Measurements from ENCODE around the gene SENP5. TPM values are rescaled to one million over a fixed set of nuclear protein-coding genes. Genes with fewer than 3 reads are reported as not detected.
A peak's percentile ranks its signal among the peaks of the same experiment; 100 is the strongest.

Gene SENP5
- total and polyA plus RNA-seq, 2 experiments from 2014 or later, result 16.8 to 37.9 TPM

- H3K27me3 ChIP-seq, result peaks cover 4% of the 10 kb centered on the region
- peaks cover 25% of the 10 kb centered on the region for H3K79me2 ChIP-seq
- H3K36me3 ChIP-seq (replicated peaks; ENCODE audit: insufficient read depth, low read depth), result no peaks in the 10 kb centered on the region
- no peak for TF ChIP-seq EZH2phosphoT487 (IDR thresholded peaks at IDR 0.05; ENCODE audit: low read depth, severe bottlenecking, unreplicated experiment)
- TF ChIP-seq, protein P1, sequence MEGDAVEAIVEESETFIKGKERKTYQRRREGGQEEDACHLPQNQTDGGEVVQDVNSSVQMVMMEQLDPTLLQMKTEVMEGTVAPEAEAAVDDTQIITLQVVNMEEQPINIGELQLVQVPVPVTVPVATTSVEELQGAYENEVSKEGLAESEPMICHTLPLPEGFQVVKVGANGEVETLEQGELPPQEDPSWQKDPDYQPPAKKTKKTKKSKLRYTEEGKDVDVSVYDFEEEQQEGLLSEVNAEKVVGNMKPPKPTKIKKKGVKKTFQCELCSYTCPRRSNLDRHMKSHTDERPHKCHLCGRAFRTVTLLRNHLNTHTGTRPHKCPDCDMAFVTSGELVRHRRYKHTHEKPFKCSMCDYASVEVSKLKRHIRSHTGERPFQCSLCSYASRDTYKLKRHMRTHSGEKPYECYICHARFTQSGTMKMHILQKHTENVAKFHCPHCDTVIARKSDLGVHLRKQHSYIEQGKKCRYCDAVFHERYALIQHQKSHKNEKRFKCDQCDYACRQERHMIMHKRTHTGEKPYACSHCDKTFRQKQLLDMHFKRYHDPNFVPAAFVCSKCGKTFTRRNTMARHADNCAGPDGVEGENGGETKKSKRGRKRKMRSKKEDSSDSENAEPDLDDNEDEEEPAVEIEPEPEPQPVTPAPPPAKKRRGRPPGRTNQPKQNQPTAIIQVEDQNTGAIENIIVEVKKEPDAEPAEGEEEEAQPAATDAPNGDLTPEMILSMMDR (IDR thresholded peaks at IDR 0.05; ENCODE audit: poor library complexity), result no peak
- no peak for TF ChIP-seq EZH2 (IDR thresholded peaks at IDR 0.05; ENCODE audit: borderline replicate concordance)
- H3K4me3 ChIP-seq, result no peak overlapping the region
- no peaks in the 10 kb centered on the region for H4K20me1 ChIP-seq (ENCODE audit: insufficient read depth, poor library complexity, severe bottlenecking)
- H3K4me1 ChIP-seq (ENCODE audit: insufficient read depth), result peaks cover 28% of the 10 kb centered on the region
- 94% methylated on average over 11 of the region's 11 CpGs for WGBS (ENCODE audit: low lambda C conversion rate, missing lambda C conversion rate)
- no peaks in the 10 kb centered on the region for H3K9me3 ChIP-seq (ENCODE audit: low read depth)
- H2AFZ ChIP-seq, result no peak overlapping the region
- no peak overlapping the region for H3K4me2 ChIP-seq
- H3K9me2 ChIP-seq (replicated peaks; ENCODE audit: insufficient read depth), result no peaks in the 10 kb centered on the region
- no peak overlapping the region for H3K27ac ChIP-seq
- no peak for DNase-seq (ENCODE audit: low spot score)
Measured at GRCh38 chr3:196965112-196965803, 97.5 kb downstream of the SENP5 start.

DNA sequence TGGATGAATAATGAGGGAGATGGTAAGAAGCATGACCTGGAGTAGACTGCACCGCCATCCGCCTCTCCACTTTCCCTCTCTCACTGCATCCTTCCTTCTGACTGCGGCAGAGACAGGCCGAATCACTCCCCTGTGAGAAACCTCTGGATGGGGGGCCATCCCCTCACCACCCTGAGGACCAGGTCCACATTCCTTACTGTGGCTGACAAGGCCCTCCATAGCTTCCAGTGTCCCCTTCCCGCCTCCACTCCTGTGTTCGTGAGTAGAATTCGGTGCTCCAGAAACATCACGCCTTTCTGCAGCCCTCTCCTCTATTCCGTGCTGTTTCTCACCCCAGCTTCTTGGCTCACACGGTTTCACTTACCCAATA lies 98.1 kb downstream of the SENP5 start:
- no peak for DNase-seq (ENCODE audit: low spot score)
- no peak overlapping the region for H2AFZ ChIP-seq
- peaks cover 28% of the 10 kb centered on the region for H3K4me1 ChIP-seq (ENCODE audit: insufficient read depth)
- no peaks in the 10 kb centered on the region for H3K9me3 ChIP-seq (ENCODE audit: low read depth)
- H3K27me3 ChIP-seq, result peaks cover 4% of the 10 kb centered on the region
- WGBS (ENCODE audit: low lambda C conversion rate, missing lambda C conversion rate), result 93% methylated on average over 10 of the region's 10 CpGs
- no peaks in the 10 kb centered on the region for H3K9me2 ChIP-seq (replicated peaks; ENCODE audit: insufficient read depth)
- H4K20me1 ChIP-seq (ENCODE audit: insufficient read depth, poor library complexity, severe bottlenecking), result no peaks in the 10 kb centered on the region
- no peak overlapping the region for H3K27ac ChIP-seq
- TF ChIP-seq EZH2phosphoT487 (IDR thresholded peaks at IDR 0.05; ENCODE audit: low read depth, severe bottlenecking, unreplicated experiment) (no peak), EZH2 (IDR thresholded peaks at IDR 0.05; ENCODE audit: borderline replicate concordance) (no peak)
- TF ChIP-seq, protein P1 (IDR thresholded peaks at IDR 0.05; ENCODE audit: poor library complexity), result no peak
- H3K36me3 ChIP-seq (replicated peaks; ENCODE audit: insufficient read depth, low read depth), result no peaks in the 10 kb centered on the region
- H3K4me2 ChIP-seq, result no peak overlapping the region
- no peak overlapping the region for H3K4me3 ChIP-seq
- H3K79me2 ChIP-seq, result peaks cover 25% of the 10 kb centered on the region

DNA sequence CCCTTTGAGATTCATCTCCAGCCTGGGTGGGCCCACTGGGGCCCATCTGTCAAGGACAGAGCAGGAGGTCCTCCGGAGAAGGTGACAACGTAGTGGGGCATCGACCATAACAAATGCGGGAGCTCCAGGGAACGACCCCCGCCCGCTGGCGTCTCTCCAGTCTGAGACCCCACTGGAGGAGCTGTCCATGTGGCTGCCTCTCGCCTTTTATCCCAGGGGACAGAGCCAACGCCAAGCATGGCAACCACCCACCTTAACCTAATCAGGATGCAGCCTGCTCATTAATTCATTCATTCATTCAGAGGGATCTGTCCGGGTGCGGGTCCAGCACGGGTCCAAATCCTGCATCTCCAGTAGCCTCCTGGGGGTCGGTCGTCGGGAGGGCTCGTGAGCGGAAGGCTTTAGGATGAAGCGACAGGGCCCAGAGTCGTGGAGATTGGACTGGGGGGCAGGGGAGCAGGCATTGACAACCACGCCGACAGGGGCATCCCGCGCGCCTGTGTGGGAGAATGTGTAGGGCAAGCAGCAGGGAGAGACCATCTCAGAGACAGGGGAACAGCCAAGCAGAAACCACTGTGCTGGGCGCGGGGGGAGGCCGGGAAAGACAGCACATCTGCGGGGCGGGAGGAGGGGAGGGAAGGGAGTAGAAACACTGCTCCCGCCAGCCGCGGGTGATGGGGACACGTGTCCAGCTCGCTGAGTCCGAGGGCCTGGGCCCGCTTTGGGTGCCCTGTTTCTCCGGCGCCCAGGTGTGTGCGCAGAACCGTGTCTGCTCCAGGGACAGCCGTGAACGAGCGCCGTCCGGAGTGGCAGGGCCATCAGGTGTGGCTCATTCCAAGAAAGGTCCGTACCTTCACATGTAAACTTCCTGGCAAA lies 99.0 kb downstream of the SENP5 start:
- no peaks in the 10 kb centered on the region for H3K9me3 ChIP-seq (ENCODE audit: low read depth)
- TF ChIP-seq EZH2phosphoT487 (IDR thresholded peaks at IDR 0.05; ENCODE audit: low read depth, severe bottlenecking, unreplicated experiment), result no peak
- TF ChIP-seq, protein P1 (IDR thresholded peaks at IDR 0.05; ENCODE audit: poor library complexity), result no peak
- no peak overlapping the region for H2AFZ ChIP-seq
- peaks cover 25% of the 10 kb centered on the region for H3K79me2 ChIP-seq
- no peaks in the 10 kb centered on the region for H4K20me1 ChIP-seq (ENCODE audit: insufficient read depth, poor library complexity, severe bottlenecking)
- H3K27me3 ChIP-seq, result peaks cover 4% of the 10 kb centered on the region
- no peaks in the 10 kb centered on the region for H3K9me2 ChIP-seq (replicated peaks; ENCODE audit: insufficient read depth)
- DNase-seq (ENCODE audit: low spot score), result no peak
- peaks cover 20% of the 10 kb centered on the region for H3K4me1 ChIP-seq (ENCODE audit: insufficient read depth)
- H3K27ac ChIP-seq, result no peak overlapping the region
- 70% methylated on average over 36 of the region's 47 CpGs for WGBS (ENCODE audit: low lambda C conversion rate, missing lambda C conversion rate)
- H3K4me3 ChIP-seq, result no peak overlapping the region
- peak overlapping the region; percentile 61 for H3K4me2 ChIP-seq
- no peaks in the 10 kb centered on the region for H3K36me3 ChIP-seq (replicated peaks; ENCODE audit: insufficient read depth, low read depth)
